Transverse colon (tissue), 4 donors: Measurements from ENCODE around the gene P2RX4. TPM values are rescaled to one million over a fixed set of nuclear protein-coding genes. Genes with fewer than 3 reads are reported as not detected.
A peak's percentile ranks its signal among the peaks of the same experiment; 100 is the strongest.
"Not testable (repeated sequence)": the region's sequence is repeated elsewhere in the genome, so short reads cannot be mapped to it uniquely, and the experiment has no call there.

Experiments used
- DNase-seq: peaks from one replicate; pipeline ENCODE4 v3.0.0-alpha.2; 2019
- H3K27ac ChIP-seq, 4 donors: fragments of 200-600 bp; sonication (generic); 2 replicates each; pipeline ENCODE4 v1.5.1; 2016 to 2018; ENCODE audit warnings: inconsistent platforms in 4 of 4
- H3K27me3 ChIP-seq: fragments of 200-600 bp; sonication (generic); 2 replicates; pipeline ENCODE4 v1.5.1; 2017; ENCODE audit warnings: inconsistent platforms
- H3K36me3 ChIP-seq, 4 donors: fragments of 200-600 bp; sonication (generic); 2 replicates each; pipeline ENCODE4 v1.5.1; 2017 to 2019; ENCODE audit warnings: inconsistent platforms in 4 of 4
- H3K4me1 ChIP-seq, 4 donors: fragments of 200-600 bp; sonication (generic); 2 replicates each; pipeline ENCODE4 v1.5.1; 2017 to 2020; ENCODE audit warnings: inconsistent platforms in 4 of 4
- H3K4me3 ChIP-seq, 4 donors: fragments of 200-600 bp; sonication (generic); 1 replicate in 1 of 4; 2 replicates in 3 of 4; pipeline versions ENCODE4 v1.5.1 to v1.6.1; 2017 to 2019; ENCODE audit warnings: inconsistent platforms in 4 of 4
- H3K9me3 ChIP-seq, 2 donors: fragments of 200-600 bp; sonication (generic); 2 replicates each; pipeline ENCODE4 v1.5.1; 2017 to 2019; ENCODE audit warnings: inconsistent platforms in 2 of 2
- EP300 ChIP-seq: sonication (generic); formaldehyde crosslinking; IDR thresholded peaks from one replicate; pipeline ENCODE4 v1.6.1; 2017; ENCODE audit warnings: antibody characterized with exemption, low read depth
- POLR2A ChIP-seq: fragments of 450-650 bp; IDR thresholded peaks from one replicate; pipeline ENCODE4 v1.6.1; 2016; ENCODE audit warnings: antibody characterized with exemption, mild to moderate bottlenecking, moderate library complexity
- POLR2AphosphoS5 ChIP-seq, 3 donors: sonication (generic); formaldehyde crosslinking; IDR thresholded peaks; one replicate each; pipeline ENCODE4 v1.6.1; 2016; ENCODE audit warnings: antibody characterized with exemption in 3 of 3
- WGBS, 2 donors: methylation state at CpG; one replicate each; pipeline ENCODE4 v1.1.5; 2018; ENCODE audit warnings: low coverage in 1 of 2; 5-methylcytosine and 5-hydroxymethylcytosine counted together
- in situ Hi-C, 4 donors: fragments of 200-750 bp; cut with MboI; loops; one replicate each; pipeline versions ENCODE4 v1.15.0 to v1.15.1; 2017; ENCODE audit warnings: low sequenced_read_pairs in 3 of 4, low pct_ligation_motif_present in 1 of 4, low pct_unique_long_range_greater_than_20kb in 1 of 4
- intact Hi-C: fragments of 100-400 bp; cut with DNase I; formaldehyde crosslinking; loops from one replicate; pipeline ENCODE4 v1.15.1; 2023; ENCODE audit warnings: low total_unique reads
- total RNA-seq, 4 donors: library from RNA; depleted of rRNA; stranded (reverse); fragments of >200 nt; gene quantifications; one replicate each; pipeline ENCODE4 v1.1.0, GENCODE V29; 2016
- TF ChIP-seq, protein P1 (sequence below), 5 experiments: fragments of 200-600 bp in 3 of 5; fragments of 450-650 bp in 2 of 5; sonication (generic) in 3 of 5; IDR thresholded peaks; 1 replicate in 2 of 5; 2 replicates in 3 of 5; pipeline ENCODE4 v1.5.1; 2016 to 2017; ENCODE audit warnings: antibody characterized with exemption in 5 of 5, inconsistent platforms in 3 of 5, mild to moderate bottlenecking in 2 of 5, moderate library complexity in 1 of 5

Gene P2RX4, protein sequence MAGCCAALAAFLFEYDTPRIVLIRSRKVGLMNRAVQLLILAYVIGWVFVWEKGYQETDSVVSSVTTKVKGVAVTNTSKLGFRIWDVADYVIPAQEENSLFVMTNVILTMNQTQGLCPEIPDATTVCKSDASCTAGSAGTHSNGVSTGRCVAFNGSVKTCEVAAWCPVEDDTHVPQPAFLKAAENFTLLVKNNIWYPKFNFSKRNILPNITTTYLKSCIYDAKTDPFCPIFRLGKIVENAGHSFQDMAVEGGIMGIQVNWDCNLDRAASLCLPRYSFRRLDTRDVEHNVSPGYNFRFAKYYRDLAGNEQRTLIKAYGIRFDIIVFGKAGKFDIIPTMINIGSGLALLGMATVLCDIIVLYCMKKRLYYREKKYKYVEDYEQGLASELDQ
- 100 to 1,000 TPM; 103 to 435 (median 217) TPM for total RNA-seq

DNA sequence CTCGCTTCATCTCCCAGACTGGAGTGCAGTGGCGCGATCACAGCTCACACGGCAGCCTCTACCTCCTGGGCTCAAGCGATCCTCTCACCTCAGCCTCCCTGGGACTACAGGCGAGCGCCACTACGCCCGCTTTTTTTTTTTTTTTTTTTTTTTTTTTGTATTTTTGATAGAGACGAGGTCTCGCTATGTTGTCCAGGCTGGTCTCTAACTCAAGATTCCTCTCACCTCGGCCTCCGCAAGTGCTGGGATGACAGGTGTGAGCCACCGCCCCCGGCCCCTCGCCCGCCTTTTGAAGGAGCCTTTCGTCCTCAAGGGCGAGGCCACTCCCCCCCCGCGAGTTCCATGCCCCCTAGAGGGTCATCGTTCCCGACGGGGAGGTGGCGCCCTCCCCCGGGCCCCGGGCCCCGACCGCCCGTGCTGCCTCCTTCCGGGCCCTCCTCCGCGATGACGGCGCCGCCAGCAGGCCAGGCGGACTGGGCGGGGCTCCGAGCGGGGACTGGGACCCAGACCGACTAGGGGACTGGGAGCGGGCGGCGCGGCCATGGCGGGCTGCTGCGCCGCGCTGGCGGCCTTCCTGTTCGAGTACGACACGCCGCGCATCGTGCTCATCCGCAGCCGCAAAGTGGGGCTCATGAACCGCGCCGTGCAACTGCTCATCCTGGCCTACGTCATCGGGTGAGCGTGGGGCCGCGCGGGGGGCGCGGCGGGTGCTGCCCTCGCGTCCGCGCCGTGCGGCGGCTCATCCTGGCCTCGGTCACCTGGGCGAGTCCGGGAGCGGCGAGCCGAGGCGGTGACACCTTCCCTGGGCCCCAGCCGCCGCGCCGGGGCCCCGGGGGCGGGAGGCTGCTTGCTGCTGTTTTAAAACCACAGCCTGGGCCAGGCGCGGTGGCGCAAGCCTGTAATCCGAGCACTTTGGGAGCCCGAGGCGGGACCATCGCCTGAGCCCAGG is at the start of gene P2RX4:
TSS of gene P2RX4 (plus strand) at position 506 of the 949 bp plus-strand sequence. CDS start at position 542, 36 bp downstream.
- Histone ChIP-seq H3K27ac (peak within 1 kb of the TSS; percentile 96 to 97 (median 96)), H3K36me3 (no peaks in the 10 kb centered on the region), H3K27me3 (no peaks in the 10 kb centered on the region), H3K4me1 (peaks cover 12 to 39% (median 31%) of the 10 kb centered on the region in 4 donors), H3K9me3 (no peaks in the 10 kb centered on the region), H3K4me3 (peak within 1 kb of the TSS; percentile 87 to 95 (median 88))
- peak; percentile 94 for DNase-seq
- in situ Hi-C loops (no loop called here), intact Hi-C loops (no loop called here)
- WGBS, 2 donors = 11 to 12% methylated on average over 5 to 50 of the region's 97 CpGs
- TF ChIP-seq, protein P1, sequence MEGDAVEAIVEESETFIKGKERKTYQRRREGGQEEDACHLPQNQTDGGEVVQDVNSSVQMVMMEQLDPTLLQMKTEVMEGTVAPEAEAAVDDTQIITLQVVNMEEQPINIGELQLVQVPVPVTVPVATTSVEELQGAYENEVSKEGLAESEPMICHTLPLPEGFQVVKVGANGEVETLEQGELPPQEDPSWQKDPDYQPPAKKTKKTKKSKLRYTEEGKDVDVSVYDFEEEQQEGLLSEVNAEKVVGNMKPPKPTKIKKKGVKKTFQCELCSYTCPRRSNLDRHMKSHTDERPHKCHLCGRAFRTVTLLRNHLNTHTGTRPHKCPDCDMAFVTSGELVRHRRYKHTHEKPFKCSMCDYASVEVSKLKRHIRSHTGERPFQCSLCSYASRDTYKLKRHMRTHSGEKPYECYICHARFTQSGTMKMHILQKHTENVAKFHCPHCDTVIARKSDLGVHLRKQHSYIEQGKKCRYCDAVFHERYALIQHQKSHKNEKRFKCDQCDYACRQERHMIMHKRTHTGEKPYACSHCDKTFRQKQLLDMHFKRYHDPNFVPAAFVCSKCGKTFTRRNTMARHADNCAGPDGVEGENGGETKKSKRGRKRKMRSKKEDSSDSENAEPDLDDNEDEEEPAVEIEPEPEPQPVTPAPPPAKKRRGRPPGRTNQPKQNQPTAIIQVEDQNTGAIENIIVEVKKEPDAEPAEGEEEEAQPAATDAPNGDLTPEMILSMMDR (IDR thresholded peaks at IDR 0.05) = peak in 4 of 5 experiments; percentile 26 to 45 (median 30)
- TF ChIP-seq POLR2AphosphoS5 (IDR thresholded peaks at IDR 0.05) = peak; percentile 86 to 98 (median 96)
- TF ChIP-seq EP300 = no peak
- peak; percentile 96 for TF ChIP-seq POLR2A

DNA sequence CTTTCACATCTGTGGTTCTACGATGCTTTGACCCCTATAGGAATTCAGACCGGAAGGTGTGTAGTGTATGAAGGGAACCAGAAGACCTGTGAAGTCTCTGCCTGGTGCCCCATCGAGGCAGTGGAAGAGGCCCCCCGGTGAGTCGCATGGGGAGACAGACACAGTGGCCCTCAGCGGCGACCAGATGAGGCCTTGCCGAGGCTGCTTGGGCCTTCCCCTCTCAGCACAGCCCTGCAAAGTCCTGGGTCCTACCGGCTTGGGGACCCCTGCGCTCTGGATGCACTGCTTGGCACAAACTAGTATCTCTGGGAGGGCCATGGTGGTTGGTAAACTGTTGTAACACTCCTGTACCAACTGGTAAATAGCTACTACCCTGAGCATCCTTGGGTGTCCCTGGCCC is 47.5 kb upstream of the P2RX4 start:
- in situ Hi-C loops = no loop called here
- Histone ChIP-seq H3K4me1 (no peaks in the 10 kb centered on the region), H3K9me3 (no peaks in the 10 kb centered on the region), H3K27ac (no peak overlapping the region), H3K36me3 (no peaks in the 10 kb centered on the region), H3K4me3 (no peak overlapping the region), H3K27me3 (no peaks in the 10 kb centered on the region)
- 81% methylated on average over 8 of the region's 10 CpGs; no CpG with 5 or more reads in 1 of the 2 donors for WGBS, 2 donors
- TF ChIP-seq POLR2AphosphoS5 (IDR thresholded peaks at IDR 0.05) (no peak), EP300 (no peak), POLR2A (no peak)
- TF ChIP-seq, protein P1 (IDR thresholded peaks at IDR 0.05) = no peak
- intact Hi-C loops = no loop called here
- DNase-seq = no peak

DNA sequence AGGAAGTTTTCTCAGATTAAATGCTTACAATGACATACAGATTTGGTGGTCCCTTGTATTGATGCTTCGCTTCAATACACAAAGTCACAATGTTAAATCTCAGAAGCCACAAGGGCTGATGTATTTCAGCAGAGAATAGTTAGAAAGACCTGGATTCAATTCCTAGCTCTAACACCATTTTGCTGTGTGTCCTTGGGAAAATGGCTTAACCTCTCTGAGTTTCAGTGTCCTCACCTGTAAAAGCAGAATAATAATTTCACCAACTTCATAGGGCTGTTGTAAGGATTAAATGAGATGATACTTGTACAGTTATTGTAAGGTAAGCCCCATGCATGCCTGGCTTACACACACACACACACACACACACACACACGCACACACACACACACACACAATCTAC is 46.9 kb upstream of the P2RX4 start:
- Histone ChIP-seq H3K27ac (no peak overlapping the region), H3K4me3 (no peak overlapping the region), H3K9me3 (no peaks in the 10 kb centered on the region), H3K36me3 (no peaks in the 10 kb centered on the region), H3K4me1 (no peaks in the 10 kb centered on the region), H3K27me3 (no peaks in the 10 kb centered on the region)
- intact Hi-C loops (no loop called here), in situ Hi-C loops (no loop called here)
- no peak for DNase-seq
- WGBS, 2 donors = 88 to 100% methylated on average over 1 to 2 of the region's 2 CpGs
- TF ChIP-seq POLR2AphosphoS5 (IDR thresholded peaks at IDR 0.05) (no peak), POLR2A (no peak), EP300 (no peak)
- TF ChIP-seq, protein P1 (IDR thresholded peaks at IDR 0.05) = no peak

DNA sequence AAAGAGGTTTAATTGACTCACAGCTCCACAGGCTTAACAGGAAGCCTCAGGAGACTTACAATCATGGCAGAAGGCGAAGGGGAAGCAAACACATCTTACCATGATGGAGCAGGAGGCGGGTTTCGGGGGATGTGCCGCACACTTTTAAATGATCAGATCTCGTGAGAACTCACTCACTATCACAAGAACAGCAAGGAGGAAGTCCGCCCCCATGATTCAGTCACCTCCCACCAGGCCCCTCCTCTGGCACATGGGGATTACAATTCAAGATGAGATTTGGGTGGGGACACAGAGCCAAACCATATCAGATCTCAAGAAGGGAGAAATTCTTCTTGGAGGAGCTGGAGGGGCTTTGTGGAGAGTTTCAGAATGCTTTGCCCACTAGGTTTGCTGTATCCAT is 45.1 kb upstream of the P2RX4 start:
- intact Hi-C loops, H3K9me3 ChIP-seq, H3K36me3 ChIP-seq, DNase-seq, H3K27me3 ChIP-seq, in situ Hi-C loops, H3K4me3 ChIP-seq, H3K4me1 ChIP-seq, H3K27ac ChIP-seq: not testable (repeated sequence)
- WGBS, 2 donors = 92 to 96% methylated on average over 4 to 6 of the region's 6 CpGs
